Natural killer cell (primary cell): ENCODE measurements around the gene SUGP1. TPM values are rescaled to one million over a fixed set of nuclear protein-coding genes. Genes with fewer than 3 reads are reported as not detected.
A peak's percentile ranks its signal among the peaks of the same experiment; 100 is the strongest.

ENCODE experiments used
- ATAC-seq, 3 donors: fragments of 150-1000 bp in 2 of 3; fragments of 200-7000 bp in 1 of 3; cut with Tn5 transposase; 1 replicate in 1 of 3; 2 replicates in 2 of 3; pipeline ENCODE4 v1.10.0; 2021; ENCODE audit warnings: mild to moderate bottlenecking in 2 of 3, moderate library complexity in 2 of 3
- DNase-seq, 2 donors: peaks; one replicate each; pipeline versions ENCODE4 v3.0.0 to v3.0.0-alpha.2; 2013 to 2021; ENCODE audit warnings: mixed read lengths in 1 of 2
- H3K27ac ChIP-seq: one replicate; pipeline ENCODE4 v1.5.1; 2013; ENCODE audit warnings: mild to moderate bottlenecking, low read length
- H3K27me3 ChIP-seq: one replicate; pipeline ENCODE4 v1.6.1; 2013; ENCODE audit warnings: low read length; ENCODE audit not compliant: control insufficient read depth, insufficient read depth
- H3K36me3 ChIP-seq: one replicate; pipeline ENCODE4 v1.6.1; 2013; ENCODE audit warnings: low read length; ENCODE audit not compliant: control insufficient read depth, insufficient read depth
- H3K4me1 ChIP-seq: one replicate; pipeline ENCODE4 v1.6.1; 2013; ENCODE audit warnings: low read length; ENCODE audit not compliant: control insufficient read depth, insufficient read depth
- H3K4me3 ChIP-seq: one replicate; pipeline ENCODE4 v1.5.1; 2013; ENCODE audit warnings: low read length
- H3K9me3 ChIP-seq: one replicate; pipeline ENCODE4 v1.6.1; 2013; ENCODE audit warnings: low read length; ENCODE audit not compliant: control insufficient read depth, insufficient read depth
- H3K27ac Mint-ChIP-seq, 2 donors: one replicate each; pipeline ENCODE4 v1.8.0; 2022; ENCODE audit warnings: mild to moderate bottlenecking in 2 of 2, mixed read lengths in 2 of 2, moderate library complexity in 1 of 2
- H3K27me3 Mint-ChIP-seq, 2 donors: one replicate each; pipeline ENCODE4 v1.8.0; 2022; ENCODE audit warnings: low read depth in 2 of 2, mixed read lengths in 2 of 2
- H3K36me3 Mint-ChIP-seq: one replicate; pipeline ENCODE4 v1.8.0; 2022; ENCODE audit warnings: mixed read lengths
- H3K4me1 Mint-ChIP-seq, 2 donors: one replicate each; pipeline ENCODE4 v1.8.0; 2022; ENCODE audit warnings: mixed read lengths in 2 of 2
- H3K4me3 Mint-ChIP-seq: one replicate; pipeline ENCODE4 v1.8.0; 2022; ENCODE audit warnings: mild to moderate bottlenecking, moderate library complexity, mixed read lengths
- H3K9me3 Mint-ChIP-seq, 2 donors: one replicate each; pipeline ENCODE4 v1.8.0; 2022; ENCODE audit warnings: mixed read lengths in 2 of 2
- WGBS: methylation state at CpG from one replicate; pipeline ENCODE4 v1.1.7; 2013; ENCODE audit warnings: missing lambda C conversion rate; ENCODE audit not compliant: insufficient coverage; 5-methylcytosine and 5-hydroxymethylcytosine counted together
- intact Hi-C: fragments of 100-400 bp; cut with micrococcal nuclease; formaldehyde crosslinking; loops from one replicate; pipeline ENCODE4 v1.14.2; 2022
- total RNA-seq, 4 donors: library from RNA; stranded (reverse); fragments of 120-200 nt in 1 of 4; gene quantifications; one replicate each; pipeline versions ENCODE4 v1.2.3 to v1.2.4, GENCODE V29; 2013 to 2022
- TF ChIP-seq, protein P1 (sequence below): fragments of 200-600 bp; IDR thresholded peaks from one replicate; pipeline ENCODE4 v1.8.0; 2022; ENCODE audit warnings: antibody characterized with exemption

Gene SUGP1
- total RNA-seq, 3 donors from 2014 or later (not counting 1 experiment from before 2014, with no cell fraction given) = 64.7 to 86.5 (median 75.8) TPM

DNA sequence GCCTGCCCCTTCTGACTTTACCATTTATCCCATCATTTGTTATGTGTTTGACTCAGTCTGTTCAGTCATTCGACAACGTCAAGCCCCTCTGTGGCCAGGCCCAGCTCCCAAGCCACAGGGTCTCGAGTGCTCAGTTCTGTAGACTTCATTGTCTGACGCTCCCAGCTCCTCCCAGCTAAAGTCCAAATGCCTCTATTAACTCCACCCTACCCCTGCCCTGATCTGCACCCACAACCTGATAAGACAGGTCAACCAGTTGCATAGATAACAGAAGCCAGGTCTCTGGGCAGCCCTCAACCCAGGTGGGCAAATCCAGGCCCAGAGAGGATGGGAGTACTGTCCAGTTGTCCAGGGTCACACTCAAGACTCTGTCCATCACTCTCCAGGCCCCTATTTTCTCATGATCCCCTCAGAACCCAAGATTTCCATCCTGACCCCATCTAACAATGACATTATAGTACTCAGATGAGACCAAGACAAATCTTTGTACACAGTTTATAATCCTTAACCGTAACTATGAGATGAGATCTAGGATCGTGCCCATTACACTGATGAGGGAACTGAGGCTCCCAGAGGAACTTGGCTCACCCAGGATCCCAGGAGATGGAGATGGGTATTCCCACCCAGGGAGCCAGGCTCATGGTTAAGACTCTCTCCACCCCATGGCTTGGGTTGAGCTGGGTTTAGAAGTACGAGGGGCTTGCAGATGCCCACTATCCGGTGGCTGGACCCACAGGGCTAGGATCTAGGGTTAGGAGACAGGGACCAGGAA is 48.3 kb downstream of the SUGP1 start:
- ATAC-seq (no peak), DNase-seq (no peak)
- no peak overlapping the region for H3K4me3 Mint-ChIP-seq
- H3K4me3 ChIP-seq = no peak overlapping the region
- H3K4me1 ChIP-seq = peaks cover 3% of the 10 kb centered on the region
- H3K27me3 Mint-ChIP-seq = peaks cover 14 to 16% of the 10 kb centered on the region in 2 donors
- no peak overlapping the region for H3K27ac ChIP-seq
- H3K4me1 Mint-ChIP-seq = peaks cover 0 to 10% of the 10 kb centered on the region in 2 donors
- TF ChIP-seq, protein P1, sequence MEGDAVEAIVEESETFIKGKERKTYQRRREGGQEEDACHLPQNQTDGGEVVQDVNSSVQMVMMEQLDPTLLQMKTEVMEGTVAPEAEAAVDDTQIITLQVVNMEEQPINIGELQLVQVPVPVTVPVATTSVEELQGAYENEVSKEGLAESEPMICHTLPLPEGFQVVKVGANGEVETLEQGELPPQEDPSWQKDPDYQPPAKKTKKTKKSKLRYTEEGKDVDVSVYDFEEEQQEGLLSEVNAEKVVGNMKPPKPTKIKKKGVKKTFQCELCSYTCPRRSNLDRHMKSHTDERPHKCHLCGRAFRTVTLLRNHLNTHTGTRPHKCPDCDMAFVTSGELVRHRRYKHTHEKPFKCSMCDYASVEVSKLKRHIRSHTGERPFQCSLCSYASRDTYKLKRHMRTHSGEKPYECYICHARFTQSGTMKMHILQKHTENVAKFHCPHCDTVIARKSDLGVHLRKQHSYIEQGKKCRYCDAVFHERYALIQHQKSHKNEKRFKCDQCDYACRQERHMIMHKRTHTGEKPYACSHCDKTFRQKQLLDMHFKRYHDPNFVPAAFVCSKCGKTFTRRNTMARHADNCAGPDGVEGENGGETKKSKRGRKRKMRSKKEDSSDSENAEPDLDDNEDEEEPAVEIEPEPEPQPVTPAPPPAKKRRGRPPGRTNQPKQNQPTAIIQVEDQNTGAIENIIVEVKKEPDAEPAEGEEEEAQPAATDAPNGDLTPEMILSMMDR = no peak
- H3K27ac Mint-ChIP-seq = no peak overlapping the region
- intact Hi-C loops = no loop called here
- H3K9me3 ChIP-seq = no peaks in the 10 kb centered on the region
- no peaks in the 10 kb centered on the region for H3K9me3 Mint-ChIP-seq
- H3K27me3 ChIP-seq = peaks cover 6% of the 10 kb centered on the region
- H3K36me3 ChIP-seq = peaks cover 10% of the 10 kb centered on the region
- WGBS = 92% methylated on average over 8 of the region's 8 CpGs
- H3K36me3 Mint-ChIP-seq = no peaks in the 10 kb centered on the region

DNA sequence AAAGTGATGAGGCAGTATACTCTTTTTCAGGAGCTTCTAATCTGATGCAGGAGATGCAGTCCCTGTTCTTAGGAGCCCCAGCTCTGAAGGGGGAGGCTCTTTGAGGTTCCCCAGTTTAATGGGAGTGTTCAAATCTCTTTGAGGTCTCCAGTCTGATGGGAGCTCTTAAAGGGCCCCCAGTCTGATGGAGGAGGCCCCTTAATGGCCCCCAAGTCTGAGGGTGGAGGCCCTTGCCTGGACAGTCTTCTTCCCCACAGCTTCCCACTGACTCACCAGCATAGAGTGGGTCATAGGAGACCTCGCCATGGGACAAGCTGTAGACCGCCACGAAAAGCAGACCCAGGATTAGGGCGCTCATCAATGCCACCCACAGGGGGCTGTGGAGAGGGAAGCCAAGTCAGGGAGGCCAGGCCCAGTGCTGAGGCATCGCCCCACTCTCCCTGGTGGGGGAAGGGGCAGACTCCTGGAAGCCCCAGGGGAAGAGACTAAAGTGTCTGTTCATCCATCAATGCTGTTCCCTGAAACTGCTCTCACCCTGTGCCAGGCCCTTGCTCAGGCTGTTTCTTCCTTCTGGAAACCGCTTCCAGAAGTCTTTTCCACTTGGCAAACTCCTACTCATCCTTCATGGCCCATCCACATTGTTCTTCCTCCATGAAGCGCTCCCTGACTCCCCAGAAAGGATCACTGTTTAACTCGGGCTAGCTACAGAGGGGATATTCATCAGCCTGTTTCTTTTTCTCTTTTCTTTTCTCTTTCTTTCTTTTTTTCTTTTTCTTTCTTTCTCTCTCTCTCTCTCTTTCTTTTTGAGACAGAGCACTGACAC is 49.3 kb downstream of the SUGP1 start:
- no peaks in the 10 kb centered on the region for H3K36me3 Mint-ChIP-seq
- Histone ChIP-seq H3K27ac (no peak overlapping the region), H3K9me3 (no peaks in the 10 kb centered on the region), H3K27me3 (peaks cover 6% of the 10 kb centered on the region), H3K4me1 (peaks cover 3% of the 10 kb centered on the region), H3K36me3 (peaks cover 2% of the 10 kb centered on the region), H3K4me3 (no peak overlapping the region)
- WGBS = 93% methylated on average over 7 of the region's 8 CpGs
- DNase-seq = no peak
- TF ChIP-seq, protein P1 = no peak
- no peak overlapping the region for H3K27ac Mint-ChIP-seq
- peaks cover 16% of the 10 kb centered on the region in 2 donors for H3K27me3 Mint-ChIP-seq
- no peaks in the 10 kb centered on the region for H3K9me3 Mint-ChIP-seq
- no peak for ATAC-seq
- H3K4me1 Mint-ChIP-seq = peaks cover 0 to 10% of the 10 kb centered on the region in 2 donors
- no peak overlapping the region for H3K4me3 Mint-ChIP-seq
- intact Hi-C loops = no loop called here

DNA sequence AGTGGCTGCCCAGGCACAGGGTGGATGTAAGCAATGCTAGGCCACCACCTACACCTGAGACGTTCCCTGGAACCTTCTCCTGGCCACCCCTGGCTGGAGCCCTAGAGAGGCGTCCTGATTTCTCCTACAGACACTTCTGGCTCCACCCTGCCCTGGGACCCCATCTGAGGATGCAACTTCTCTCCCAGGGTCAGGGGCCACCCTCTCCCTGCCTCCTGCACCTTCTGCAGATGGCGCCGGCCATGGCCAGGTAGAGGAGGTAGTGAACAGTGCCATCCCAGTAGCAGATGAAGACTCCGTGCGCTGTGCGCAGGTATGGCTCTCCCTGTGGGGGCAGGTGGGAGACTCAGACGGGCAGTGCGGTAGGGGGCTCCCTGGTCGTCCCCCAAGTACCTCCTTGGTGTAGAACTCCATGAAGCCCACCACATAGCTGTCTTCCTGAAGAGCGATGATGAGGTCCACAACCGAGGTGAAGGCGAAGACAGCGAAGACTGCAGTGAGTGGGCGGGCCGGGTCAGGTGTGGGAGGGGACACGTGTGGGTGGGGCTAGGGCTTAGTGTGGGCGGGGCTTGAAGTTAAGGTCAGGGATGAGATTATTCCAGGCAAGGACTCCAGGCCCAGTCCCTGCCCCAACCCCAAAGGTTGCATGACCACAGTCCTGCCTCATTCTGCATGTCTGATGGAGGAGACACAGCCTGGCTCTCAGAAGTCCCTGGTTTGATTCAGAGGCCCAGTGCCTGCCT is 50.2 kb downstream of the SUGP1 start:
- H3K36me3 Mint-ChIP-seq = no peaks in the 10 kb centered on the region
- no peaks in the 10 kb centered on the region for H3K9me3 ChIP-seq
- TF ChIP-seq, protein P1 = no peak
- H3K27ac Mint-ChIP-seq = no peak overlapping the region
- H3K27me3 Mint-ChIP-seq = peaks cover 16 to 22% of the 10 kb centered on the region in 2 donors
- no peak overlapping the region for H3K4me3 ChIP-seq
- peaks cover 0 to 10% of the 10 kb centered on the region in 2 donors for H3K4me1 Mint-ChIP-seq
- H3K27ac ChIP-seq = no peak overlapping the region
- DNase-seq (no peak), ATAC-seq (peak in 1 of 3 donors; percentile 34)
- no peaks in the 10 kb centered on the region for H3K36me3 ChIP-seq
- no peak overlapping the region for H3K4me3 Mint-ChIP-seq
- intact Hi-C loops = no loop called here
- H3K9me3 Mint-ChIP-seq = no peaks in the 10 kb centered on the region
- peaks cover 6% of the 10 kb centered on the region for H3K27me3 ChIP-seq
- 80% methylated on average over 18 of the region's 18 CpGs for WGBS
- H3K4me1 ChIP-seq = peaks cover 3% of the 10 kb centered on the region
